ENCODE measurements around the gene RERG.

Gene RERG, protein sequence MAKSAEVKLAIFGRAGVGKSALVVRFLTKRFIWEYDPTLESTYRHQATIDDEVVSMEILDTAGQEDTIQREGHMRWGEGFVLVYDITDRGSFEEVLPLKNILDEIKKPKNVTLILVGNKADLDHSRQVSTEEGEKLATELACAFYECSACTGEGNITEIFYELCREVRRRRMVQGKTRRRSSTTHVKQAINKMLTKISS

DNA sequence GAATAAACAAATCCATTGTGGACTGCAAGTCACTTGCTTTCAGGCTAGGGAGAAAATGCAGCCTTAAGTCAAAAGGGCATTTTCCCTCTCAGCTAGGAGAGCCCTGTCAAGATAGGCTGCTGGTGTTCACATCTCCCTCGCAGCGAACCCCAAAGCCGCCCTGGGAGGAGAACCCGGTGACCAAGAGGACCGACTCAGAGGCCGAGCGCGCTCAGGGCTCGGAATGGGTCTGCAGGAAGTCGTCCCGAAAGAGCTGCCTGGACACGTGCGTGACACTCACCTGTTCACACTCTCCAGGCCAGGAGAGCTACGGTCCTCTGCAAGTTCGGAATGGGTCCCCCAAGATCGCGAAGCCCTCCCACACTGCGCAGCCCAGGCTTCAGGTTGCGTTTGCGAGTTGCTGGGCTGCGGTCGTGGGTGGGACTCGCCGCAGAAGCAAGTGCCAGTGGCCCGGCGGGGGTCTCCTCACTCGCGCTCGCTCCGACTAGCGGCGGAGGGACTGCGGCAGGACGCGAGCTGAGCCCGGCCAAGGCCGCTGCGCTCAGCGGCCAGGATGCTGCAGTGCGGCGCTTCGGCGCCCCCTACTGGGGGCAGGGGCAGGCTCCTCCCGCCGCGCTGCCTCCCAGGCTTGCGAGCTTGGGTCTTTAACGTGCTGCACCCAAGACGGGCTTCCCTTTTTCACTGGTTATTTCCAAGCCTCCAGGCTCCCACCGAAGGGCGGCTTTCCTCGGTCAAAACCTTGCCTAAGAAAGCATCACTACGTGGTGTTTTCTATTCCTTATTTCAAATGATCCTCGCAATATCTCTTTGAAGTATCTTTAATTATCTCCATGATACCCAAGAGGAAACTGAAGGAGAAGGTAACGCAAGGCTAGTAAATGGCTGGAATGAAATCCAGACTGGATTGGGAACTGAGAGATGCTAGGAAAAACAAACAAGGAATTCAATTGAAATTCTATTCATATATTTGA is at the start of gene RERG:
Gene RERG (minus strand): TSS at position 503 of the 971 bp plus-strand sequence. CDS start 3,928 bp downstream, outside the sequence.
- DNase-seq (ENCODE audit: low read depth in 2 of 2), result peak; percentile 75 to 84
- TF ChIP-seq, protein P1, sequence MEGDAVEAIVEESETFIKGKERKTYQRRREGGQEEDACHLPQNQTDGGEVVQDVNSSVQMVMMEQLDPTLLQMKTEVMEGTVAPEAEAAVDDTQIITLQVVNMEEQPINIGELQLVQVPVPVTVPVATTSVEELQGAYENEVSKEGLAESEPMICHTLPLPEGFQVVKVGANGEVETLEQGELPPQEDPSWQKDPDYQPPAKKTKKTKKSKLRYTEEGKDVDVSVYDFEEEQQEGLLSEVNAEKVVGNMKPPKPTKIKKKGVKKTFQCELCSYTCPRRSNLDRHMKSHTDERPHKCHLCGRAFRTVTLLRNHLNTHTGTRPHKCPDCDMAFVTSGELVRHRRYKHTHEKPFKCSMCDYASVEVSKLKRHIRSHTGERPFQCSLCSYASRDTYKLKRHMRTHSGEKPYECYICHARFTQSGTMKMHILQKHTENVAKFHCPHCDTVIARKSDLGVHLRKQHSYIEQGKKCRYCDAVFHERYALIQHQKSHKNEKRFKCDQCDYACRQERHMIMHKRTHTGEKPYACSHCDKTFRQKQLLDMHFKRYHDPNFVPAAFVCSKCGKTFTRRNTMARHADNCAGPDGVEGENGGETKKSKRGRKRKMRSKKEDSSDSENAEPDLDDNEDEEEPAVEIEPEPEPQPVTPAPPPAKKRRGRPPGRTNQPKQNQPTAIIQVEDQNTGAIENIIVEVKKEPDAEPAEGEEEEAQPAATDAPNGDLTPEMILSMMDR (IDR thresholded peaks at IDR 0.05; ENCODE audit: low read depth, low read length), result peak; percentile 75
- H3K4me3 ChIP-seq (replicated peaks in 1 of 2; ENCODE audit: low read depth in 2 of 2, low read length in 2 of 2), result peak within 1 kb of the TSS; percentile 49 to 61

- H3K4me3 ChIP-seq (replicated peaks in 1 of 2; ENCODE audit: low read depth in 2 of 2, low read length in 2 of 2), result no peak overlapping the region
- DNase-seq (ENCODE audit: low read depth in 2 of 2), result no peak
- TF ChIP-seq, protein P1 (IDR thresholded peaks at IDR 0.05; ENCODE audit: low read depth, low read length), result no peak
Observed at GRCh38 chr12:15270591-15270990, 49.4 kb upstream of the RERG start.

- peak; percentile 83 to 85 for DNase-seq (ENCODE audit: low read depth in 2 of 2)
- TF ChIP-seq, protein P1 (IDR thresholded peaks at IDR 0.05; ENCODE audit: low read depth, low read length), result peak; percentile 79
- no peak overlapping the region for H3K4me3 ChIP-seq (replicated peaks in 1 of 2; ENCODE audit: low read depth in 2 of 2, low read length in 2 of 2)
Observed at GRCh38 chr12:15268927-15269552, 47.8 kb upstream of the RERG start.

GRCh38 chr12:15268309-15268708 is 47.1 kb upstream of the RERG start:
- TF ChIP-seq, protein P1 (IDR thresholded peaks at IDR 0.05; ENCODE audit: low read depth, low read length), result no peak
- peak in 1 of 2 donors; percentile 8 for DNase-seq (ENCODE audit: low read depth in 2 of 2)
- H3K4me3 ChIP-seq (replicated peaks in 1 of 2; ENCODE audit: low read depth in 2 of 2, low read length in 2 of 2), result no peak overlapping the region

DNA sequence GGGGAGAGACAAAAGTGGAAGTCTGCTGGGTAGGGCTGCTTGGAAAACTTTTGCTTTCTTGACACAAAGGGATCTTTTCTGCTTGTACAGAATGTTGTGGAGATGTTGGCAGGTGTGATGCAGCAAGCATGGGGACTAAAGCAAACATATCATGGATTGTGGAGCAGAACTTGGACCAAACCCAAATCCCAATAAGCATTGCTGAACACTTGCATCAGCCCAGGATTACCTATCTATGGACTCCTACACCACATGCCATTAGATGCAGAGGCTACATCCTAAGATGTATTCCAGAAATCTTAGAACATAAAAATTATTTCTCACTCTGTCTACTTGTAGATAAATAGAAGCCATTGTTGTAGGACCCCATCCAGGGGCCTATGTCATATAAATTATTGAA is 44.7 kb upstream of the RERG start:
- peak in 1 of 2 donors; percentile 9 for DNase-seq (ENCODE audit: low read depth in 2 of 2)
- TF ChIP-seq, protein P1 (IDR thresholded peaks at IDR 0.05; ENCODE audit: low read depth, low read length), result no peak
- H3K4me3 ChIP-seq (replicated peaks in 1 of 2; ENCODE audit: low read depth in 2 of 2, low read length in 2 of 2), result no peak overlapping the region

- H3K4me3 ChIP-seq (replicated peaks in 1 of 2; ENCODE audit: low read depth in 2 of 2, low read length in 2 of 2), result no peak overlapping the region
- peak; percentile 57 to 82 for DNase-seq (ENCODE audit: low read depth in 2 of 2)
- TF ChIP-seq, protein P1 (IDR thresholded peaks at IDR 0.05; ENCODE audit: low read depth, low read length), result no peak
Observed at GRCh38 chr12:15256761-15257160, 35.5 kb upstream of the RERG start.
